COLO829 (cell line): ENCODE data around the gene DHX35.
"Not testable (repeated sequence)": the region's sequence is repeated elsewhere in the genome, so short reads cannot be mapped to it uniquely, and the experiment has no call there.

Source experiments
- DNase-seq: peaks from one replicate; pipeline ENCODE4 v3.0.0; 2012; ENCODE audit warnings: low spot score

The DHX35 gene

DNA sequence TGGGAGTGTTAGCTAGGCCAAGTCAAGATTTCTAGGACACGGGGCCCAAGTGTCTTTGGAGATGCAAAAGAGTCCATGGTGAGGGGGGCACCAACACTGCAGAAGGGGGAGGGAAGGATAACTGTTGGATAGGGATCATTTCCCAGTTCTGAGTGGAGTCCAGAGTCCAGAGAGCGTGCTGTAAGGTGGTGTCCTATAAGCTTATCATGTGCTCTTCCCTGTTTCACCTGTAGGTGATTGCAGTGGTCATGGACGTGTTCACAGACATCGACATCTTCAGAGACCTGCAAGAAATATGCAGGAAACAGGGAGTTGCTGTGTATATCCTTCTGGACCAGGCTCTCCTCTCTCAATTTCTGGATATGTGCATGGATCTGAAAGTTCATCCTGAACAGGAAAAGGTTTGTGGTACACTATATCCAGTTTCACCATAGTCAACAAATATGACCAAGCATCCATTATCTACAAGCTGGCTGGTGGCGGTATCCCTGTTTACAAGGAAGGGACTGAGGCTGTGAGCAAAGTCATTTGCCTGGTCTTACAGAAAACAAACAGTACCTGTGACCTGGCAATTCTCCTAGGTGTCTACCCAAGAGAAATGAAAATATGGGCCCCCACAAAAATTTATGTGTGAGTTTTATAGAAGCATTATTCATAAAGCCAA, 20.3 kb upstream of the DHX35 start:
- DNase-seq: no peak

DNA sequence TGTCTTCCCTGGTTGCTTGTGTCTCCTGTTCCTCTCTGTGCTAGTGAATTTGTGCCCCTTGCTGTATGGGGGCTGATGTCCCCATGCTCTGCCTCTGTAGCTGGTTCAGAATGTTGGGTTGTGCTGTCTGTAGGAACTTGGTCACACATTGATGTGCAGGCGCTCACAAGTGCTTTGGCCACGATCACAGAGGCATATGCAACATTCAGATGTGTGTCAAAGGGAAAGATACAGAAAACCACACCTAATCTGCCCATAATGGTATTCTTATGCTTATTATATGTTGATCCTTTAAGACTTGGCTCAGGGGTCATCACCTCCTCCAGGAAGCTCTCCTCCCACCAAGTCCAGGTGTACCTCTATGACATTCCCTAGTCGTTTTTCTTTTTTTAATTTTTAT, 17.1 kb upstream of the DHX35 start:
- no peak for DNase-seq

DNA sequence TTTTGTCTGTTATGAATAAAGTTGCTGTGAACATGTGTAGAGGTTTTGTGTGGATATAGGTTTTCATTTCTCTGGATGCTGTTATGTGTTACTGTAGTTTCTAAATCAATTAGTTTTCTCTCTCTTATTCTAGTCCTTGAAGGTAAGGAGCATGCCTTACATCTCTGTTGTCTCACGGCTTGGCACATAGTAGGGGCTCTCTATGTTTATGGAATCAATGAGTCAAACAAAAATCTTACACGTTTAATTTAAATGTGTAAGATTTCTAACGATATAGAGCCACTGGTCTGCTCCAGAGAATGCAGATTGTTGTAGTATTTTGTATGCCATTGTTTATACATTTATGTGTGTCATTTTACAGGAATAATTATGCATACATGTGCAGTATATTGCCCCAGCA, 15.3 kb upstream of the DHX35 start:
- DNase-seq: no peak

DNA sequence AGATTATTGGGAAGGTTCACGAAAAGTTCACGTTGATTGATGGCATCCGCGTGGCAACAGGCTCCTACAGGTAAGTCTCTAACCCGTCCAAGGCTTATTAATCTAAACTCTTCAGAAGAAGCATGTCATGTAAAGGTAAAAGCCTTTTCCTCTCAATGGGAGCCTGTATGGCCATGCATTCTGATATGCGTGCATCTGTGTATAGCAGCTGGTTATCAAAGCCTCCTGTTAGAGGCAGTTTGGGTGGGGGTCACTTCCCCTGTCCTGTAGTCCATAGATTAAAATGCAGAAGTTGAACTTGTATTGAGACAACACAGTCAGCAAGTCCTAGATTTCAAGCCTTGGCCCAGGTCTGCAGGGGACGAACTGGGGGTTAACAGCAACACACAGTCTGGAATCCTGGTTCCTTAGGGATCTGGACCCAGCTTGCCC, 14.2 kb upstream of the DHX35 start:
- no peak for DNase-seq

DNA sequence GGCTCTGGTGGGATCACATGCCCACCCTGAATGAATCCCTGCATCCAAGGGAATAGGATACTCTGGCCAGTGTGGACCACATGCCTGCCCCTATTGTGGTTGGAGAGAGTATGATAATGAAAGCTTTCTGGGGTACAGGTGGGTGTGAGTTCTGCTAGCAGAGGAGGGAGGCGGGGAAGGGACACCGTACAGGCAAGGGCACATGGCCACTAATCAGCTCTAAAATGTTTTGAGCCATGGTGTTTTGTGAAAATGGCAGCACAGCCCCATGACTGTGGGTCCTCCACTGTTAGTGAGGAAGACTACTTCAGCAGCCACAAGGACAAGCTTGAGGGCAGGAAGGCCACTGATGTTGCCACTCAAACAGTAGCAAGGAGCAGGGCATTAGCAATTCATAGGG, 11.9 kb upstream of the DHX35 start:
- no peak for DNase-seq

DNA sequence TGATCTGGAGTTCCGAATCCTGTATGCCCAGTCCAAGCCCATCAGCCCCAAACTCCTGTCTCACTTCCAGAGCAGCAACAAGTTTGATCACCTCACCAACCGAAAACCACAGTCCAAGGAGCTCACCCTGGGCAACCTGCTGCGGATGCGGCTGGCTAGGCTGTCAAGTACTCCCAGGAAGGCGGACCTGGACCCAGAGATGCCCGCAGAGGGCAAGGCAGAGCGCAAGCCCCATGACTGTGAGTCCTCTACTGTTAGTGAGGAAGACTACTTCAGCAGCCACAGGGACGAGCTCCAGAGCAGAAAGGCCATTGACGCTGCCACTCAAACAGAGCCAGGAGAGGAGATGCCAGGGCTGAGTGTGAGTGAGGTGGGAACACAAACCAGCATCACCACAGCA, 10.5 kb upstream of the DHX35 start:
- no peak for DNase-seq

DNA sequence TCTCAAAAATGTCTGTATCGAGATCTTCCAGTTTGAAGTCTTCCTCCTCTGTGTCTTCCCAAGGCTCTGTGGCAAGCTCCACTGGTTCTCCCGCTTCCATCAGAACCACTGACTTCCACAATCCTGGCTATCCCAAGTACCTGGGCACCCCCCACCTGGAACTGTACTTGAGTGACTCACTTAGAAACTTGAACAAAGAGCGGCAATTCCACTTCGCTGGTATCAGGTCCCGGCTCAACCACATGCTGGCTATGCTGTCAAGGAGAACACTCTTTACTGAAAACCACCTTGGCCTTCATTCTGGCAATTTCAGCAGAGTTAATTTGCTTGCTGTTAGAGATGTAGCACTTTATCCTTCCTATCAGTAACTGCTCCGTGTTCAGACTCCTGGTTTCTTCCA, 10.0 kb upstream of the DHX35 start:
- no peak for DNase-seq

DNA sequence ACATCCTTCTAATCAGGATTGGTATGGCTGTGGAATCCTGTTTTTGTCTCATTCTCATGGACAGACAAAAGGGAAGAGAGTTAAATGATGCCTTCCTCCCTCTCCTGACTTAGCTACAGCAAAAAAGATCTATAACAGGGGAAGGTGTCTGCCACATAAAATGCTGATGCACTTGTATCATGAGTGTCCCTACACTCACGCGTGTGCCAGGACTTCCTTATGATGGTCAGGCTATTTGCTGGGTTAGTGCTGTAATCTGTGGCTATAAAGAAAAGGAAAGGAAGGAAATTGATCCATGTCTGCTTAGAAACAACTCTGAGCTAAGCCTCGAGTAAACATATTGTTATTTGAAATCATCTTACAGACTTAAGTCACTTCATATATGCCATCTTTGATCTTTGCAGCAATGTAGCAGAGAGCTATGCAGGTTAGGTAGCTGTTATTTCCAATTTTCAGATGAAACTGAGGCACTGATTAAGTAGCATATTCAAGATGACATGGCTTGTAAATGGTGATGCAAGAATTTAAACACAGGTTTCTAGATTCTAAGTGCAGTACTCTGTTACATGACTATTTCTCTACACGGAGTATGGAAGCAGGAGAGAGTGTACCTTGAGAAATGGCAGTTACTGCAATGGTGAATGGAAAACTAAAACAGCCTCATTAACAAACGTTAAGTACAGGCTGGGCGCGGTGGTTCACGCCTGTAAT, 8.4 kb upstream of the DHX35 start:
- no peak for DNase-seq

DNA sequence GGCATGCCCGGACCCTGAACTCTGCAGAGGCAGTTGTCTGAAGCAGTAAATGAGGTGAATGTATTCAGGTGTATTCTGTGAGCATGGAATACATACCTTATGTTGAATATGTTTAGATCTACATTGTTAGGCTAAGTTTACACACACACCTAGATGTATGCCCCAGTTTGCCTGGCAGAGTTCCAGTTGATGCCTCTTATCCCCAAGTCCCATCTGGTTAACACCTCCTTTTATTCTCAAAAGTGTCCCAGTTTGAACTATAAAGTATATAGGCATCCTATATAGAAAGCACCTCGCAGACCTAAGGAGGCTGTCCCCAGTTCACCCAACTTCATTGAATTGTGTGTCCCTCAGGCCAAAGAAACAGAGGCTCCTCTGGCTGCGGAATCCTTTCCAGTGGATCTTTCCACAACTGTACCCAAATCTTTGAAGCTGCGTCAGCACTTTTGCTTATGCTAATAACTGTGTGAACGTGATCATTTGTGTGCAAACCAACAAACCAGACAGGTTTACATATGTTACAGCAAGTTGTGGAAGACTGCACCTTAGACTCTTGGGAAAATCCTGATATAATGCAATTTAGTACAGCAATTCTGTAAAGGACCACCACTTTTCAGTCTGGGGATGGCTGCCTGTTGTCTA, 4.8 kb upstream of the DHX35 start:
- DNase-seq: no peak

DNA sequence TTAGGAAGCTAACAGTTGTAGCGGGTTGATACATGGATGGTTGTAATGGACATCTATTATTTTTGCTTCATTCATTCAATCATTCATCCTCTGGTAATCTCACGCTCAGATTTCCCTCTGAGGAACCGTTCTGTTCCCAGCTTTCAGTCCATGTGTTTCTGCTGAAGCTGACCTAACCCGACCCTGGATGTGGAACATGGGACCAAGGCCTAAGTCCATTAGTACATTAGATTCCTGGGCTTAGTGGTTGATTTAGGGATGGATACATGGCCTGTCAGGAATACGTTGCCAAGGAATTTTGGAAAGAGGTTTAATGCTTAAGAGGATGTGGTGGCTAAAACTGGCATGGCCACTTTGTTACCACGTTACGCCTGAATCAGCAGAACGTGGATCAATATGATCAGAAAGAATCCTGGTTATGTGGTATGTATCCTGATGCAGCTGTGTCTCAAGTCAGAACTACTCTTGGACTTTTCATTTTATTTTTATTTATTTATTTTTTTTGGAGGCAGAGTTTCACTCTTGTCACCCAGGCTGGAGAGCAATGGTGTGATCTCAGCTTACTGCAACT, 4.1 kb upstream of the DHX35 start:
- DNase-seq: no peak

DNA sequence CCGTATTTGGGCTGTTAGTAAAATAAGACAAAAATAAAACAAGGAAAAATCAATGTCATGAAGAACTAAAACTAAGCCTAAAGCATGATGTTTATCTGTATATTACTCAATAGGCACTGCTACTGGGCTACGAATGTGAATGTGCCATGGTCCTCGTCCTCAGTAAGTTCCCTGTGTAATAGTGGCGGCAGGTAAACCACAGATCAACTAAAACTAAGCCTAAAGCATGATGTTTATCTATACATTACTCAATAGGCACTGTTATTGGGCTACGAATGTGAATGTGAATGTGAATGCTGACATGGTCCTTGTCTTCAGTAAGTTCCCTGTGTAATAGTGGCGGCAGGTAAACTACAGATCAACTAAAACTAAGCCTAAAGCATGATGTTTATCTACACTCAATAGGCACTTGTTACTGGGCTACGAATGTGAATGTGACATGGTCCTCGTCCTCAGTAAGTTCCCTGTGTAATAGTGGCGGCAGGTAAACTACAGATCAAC, 1.9 kb upstream of the DHX35 start:
- DNase-seq: not testable (repeated sequence)

DNA sequence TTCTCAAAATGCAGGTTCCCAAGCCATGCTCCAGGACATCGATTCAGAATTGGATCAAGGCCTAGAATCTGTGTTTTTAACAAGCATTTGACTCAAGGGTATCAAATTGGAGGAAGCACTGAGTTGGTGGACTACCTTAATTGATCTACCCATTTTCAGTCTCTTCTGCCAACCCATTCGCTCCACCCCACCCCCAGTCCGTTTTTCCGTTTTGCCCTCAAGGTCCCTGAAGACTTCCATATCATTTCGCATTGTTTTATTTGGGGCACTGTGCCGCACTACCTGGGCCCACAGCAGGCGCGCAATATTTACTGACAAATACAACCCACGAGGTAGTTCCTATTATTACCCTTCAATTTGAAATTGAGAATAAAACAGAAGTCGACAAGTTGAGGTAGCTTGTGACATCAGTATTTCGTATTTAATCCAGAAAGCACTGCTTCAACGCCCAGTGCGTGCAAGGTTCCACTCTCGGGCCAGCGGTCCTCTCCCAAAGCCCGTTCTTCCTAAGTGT, 557 bp upstream of the DHX35 start:
- no peak for DNase-seq

DNA sequence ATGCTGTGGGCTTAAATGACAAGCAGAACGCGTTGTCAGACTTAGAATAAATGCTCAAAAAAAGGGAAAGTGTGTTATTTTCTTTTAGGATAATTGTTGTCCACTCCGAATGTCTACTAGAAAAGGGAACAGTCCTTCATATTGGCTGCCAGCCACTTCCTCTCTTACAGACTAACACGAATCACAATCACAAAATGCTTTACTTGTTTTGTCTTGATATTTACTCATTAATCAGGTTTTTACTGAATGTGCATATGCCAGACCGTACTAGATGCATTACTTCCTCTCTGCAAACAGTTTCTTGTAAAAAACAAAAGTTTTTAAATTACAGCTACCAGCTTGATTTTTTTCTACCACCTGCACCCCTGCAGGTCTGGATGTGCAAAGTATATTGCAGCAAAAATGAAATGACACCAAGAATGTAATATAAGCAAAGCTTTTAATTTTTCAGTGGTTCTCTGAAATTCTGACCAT, 821 bp downstream of the DHX35 start:
- DNase-seq: no peak

DNA sequence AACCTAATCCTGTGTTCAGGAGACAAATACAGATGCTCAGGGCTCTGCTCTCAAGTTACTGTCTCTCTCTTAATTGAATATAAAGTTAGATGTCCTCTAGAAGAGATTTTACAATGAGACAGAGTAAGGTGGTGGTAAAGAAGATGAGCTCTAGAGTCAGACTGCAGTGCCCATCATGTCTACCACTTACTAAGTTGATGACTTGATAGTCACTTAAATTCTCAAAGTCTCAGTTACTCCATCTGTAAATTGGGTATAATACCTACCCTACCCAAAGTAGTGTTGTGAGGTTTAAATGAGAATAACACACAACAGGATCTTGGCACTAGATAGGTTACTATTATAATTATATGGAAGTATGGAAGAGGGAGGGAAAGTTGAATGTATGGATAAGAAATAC, 1.6 kb downstream of the DHX35 start:
- no peak for DNase-seq

DNA sequence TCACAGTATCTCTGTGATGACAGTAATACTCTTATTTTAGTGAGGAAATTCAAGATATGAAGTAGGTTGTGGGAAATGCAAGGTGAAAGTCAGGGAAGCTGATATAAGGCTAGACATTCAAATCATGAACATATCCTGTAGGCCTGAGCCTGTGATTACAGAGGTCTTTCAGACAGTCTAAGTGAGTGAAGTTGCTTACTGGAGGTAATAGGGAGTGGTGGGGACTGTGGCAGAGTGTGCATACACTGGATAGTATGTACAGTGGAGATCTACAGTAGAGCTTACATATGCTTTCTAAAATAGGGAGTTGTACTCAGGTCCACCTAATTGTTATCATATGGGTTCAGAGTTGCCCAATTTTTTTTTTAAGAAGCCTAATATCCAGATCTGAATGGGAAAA, 3.1 kb downstream of the DHX35 start:
- no peak for DNase-seq

DNA sequence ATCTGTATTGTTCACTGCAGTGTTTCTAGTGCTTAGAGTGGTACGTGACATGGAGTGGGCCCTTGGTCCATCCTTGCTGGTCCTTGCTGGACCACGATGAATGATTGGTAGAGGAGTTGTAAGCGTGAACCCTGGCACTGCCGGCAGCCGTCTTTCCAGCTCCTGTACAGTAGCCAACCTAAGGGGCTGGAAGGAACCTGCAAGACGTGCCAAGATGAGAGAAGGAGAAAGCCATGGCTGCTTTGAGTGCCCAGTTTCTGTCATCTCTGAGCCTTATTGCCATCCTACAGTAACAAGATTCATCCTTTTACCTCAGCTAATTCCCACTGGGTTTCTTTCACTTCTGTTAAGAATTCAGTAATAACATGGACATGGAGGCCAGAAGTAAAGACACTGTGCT, 5.9 kb downstream of the DHX35 start:
- DNase-seq: no peak

DNA sequence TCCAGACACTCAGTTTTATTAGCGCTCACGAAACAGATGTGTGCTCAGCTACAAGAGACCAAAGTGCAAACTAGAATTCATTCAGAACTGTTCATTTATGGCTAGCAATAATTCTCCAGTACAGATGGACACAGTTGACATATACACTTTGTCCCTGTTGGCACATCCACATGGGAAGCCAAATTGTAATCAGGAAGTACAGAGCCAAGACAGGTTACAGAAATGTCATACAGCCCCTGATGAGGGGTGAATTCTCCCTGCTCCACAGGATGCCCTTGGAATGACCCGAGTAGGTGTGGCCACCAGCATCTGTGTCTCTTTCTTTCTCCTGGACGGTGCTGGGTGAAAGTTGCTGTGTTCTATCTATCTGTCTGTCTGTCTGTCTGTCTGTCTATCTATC, 7.6 kb downstream of the DHX35 start:
- no peak for DNase-seq

DNA sequence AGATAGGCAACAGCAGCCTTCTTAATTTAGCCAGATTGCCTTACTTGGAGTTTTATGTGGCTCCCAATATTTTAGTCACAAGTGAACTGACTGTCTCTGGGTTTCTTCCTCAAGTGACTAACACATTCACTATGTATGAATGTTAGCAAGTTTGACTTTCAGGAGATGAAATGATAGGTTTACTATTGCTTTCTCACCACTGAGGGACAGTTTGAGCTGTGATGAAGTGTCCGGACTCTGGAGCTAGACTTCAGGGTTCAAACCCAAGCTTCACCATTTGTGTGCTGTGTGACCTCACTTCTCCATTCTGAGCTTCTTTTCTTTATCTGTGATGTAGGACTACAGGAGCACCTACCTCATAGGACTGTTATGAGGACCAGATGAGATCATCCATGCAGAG, 8.2 kb downstream of the DHX35 start:
- no peak for DNase-seq

DNA sequence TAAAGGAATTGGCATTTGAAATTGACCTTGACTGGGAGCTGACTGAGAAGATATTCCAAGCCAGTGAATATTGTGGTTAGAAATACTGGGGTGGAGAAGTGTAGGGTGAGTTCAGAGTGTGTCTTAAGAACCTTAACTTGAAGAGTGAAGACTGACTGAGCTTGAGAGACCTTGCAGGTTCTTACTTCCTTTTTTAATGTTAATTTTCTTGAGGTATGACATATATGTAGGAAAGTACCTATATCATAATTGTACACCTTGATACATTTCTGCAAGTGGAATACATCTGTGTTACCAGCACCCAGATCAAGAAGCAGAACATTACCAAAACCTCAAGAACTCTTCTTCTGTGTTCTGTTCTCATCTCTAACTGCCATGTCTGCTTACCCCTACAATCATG, 11.0 kb downstream of the DHX35 start:
- no peak for DNase-seq

DNA sequence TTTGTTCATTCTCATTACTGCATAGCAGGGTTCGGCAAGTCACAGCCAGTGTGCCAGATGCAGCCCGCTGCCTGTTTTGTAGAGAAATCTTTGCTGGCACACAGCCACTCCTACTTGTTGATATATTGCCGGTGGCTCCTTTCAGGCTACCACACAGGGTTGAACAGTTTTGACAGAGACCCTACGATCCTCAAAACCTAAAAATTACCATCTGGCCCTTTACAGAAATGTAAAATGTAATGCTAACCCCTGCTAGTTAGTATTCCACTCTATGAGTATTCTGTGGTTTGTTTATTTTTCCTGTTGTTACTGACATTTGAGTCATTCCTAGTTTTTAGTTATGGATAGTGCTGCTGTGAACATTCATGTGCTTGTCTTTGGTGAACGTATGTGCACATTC, 11.5 kb downstream of the DHX35 start:
- DNase-seq: no peak

DNA sequence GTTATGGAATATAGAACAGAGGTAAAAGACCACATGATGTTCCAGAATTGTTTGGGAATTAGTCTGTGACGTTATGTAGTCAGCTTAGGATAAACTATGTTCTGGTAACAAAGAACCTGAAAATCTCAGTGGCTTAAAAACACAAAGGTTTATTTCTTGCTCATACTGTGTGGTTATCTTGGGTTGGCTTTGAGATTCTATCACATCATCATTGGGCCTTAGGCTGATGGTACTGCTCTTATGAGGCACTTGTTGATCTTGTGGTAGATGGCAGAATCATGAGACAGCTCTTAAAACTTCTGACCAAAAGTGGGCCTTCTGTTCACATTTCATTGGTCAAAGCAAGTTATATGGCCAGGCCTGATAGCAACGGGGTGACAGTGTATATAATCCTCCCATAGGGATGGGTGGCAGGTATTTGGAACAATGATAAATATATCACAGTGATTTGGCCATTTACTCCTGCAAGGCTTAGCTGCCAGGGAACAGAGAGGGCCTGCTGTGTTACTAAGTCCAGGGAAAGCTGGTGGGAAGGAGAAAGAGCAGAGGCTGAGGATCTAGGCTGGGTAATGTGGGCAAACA, 13.5 kb downstream of the DHX35 start:
- no peak for DNase-seq

DNA sequence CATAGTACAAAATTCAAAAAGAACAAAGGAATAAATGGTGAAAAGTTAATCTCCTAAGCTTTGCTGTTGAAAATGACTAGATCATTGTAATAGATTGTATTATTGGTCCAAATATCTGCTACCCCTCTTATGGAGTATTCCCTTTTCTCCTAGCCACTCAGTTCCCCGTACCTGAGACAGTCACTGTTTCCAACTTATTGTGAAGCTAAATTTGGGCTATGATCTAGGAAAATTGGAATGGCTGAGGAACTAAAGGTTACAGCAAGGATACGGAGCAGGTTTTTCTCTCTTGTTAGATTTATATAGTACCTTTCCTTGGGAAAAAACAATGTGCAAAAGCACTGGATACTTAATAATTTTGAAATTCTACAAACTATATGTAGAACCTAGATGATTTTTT, 17.3 kb downstream of the DHX35 start:
- DNase-seq: no peak
